GM12875 (cell line): Measurements from ENCODE around the gene NFE2.

ENCODE experiments used
- H3K4me3 ChIP-seq: one replicate; pipeline ENCODE4 v1.5.1; 2011; ENCODE audit warnings: low read depth, low read length, control low read depth
- TF ChIP-seq, protein P1 (sequence below): IDR thresholded peaks from 2 replicates; pipeline ENCODE4 v1.5.1; 2011; ENCODE audit warnings: low read depth, mild to moderate bottlenecking, control low read depth, inconsistent platforms, low read length, moderate library complexity, borderline replicate concordance; ENCODE audit not compliant: insufficient read depth

Gene NFE2

DNA sequence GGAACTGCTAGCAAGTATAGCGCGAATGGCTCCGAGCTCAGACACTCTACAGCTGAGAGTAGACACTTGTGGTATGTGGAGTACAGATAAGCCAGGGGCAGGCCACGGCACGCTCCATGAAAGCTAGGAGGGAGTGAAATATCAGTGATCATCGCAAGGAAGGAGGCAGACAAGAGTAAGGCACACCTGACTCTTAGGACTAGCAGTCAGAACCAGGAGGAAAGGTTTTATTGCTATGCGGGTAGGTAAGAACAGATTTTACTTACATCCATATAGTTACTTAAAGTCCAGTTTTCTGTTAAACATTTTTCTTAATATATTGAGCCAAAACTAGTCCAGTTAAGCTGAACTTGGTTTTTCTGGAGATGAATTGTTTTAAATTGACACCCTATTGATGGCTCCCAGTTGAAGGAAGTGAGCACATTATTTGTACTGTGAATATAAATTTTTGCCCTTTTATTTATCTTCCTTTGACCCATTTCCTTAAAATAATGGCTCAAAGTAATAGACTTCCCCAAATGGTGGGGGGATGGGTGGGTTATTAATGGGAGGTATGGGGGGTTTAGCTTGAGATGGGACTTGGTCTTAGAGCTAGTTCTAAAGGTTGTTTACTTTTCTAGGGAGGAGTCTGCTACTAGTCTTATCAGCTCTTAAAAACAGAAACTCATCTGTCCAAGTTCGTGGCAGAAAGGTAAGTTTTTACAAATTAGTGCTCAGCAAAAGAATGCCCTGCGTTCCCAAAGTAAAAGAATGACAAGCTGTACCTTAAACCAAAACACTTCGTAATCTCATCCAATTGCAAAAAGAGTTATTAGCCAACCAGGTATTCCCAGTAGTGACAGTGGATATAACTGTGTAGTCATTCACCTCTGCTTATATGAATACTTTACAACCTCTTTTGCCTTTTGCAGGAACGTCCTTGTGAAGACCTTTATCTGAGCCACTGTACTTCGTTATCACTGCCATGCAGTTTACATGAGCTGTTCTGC lies 14.5 kb downstream of the NFE2 start:
- H3K4me3 ChIP-seq: no peak overlapping the region

DNA sequence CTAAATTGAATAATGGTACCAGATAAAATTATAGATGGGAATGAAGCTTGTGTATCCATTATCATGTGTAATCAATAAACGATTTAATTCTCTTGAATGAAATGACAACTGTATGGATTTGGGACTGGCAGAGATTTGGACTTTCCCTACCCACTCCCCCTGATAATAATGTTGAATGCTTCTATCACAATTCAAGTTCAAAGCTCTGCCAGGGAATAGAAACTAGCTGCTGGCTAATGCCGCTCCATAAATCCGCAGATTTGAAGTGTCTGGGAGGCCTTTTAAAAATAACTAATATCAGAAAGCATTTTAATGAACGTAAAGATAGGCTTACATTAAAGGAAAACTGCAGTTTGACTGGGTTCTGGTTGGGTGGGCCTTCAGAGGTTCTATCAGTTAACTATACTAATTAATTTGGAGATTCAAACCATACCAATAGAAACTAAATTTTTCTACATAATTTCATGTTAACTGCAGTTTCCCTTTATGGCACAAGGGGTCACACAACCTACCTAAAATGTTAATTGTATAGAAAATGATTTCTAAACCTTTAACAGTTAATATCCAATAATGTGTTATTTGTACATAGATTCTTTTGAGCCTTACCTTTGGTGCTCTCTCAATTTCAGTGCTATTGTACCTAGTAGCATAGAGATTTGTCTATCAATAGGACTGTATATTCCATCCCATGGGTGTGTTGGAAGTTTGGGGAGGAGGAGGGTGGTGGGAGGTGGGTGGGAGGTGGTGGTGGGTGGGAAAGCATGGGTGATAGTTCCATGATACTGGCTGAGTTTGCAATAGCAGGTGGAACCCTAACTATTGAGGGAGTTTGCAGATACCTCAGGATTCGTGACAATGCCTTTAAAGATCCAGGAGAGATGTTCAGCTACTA lies 15.4 kb downstream of the NFE2 start:
- H3K4me3 ChIP-seq: no peak overlapping the region
- TF ChIP-seq, protein P1, sequence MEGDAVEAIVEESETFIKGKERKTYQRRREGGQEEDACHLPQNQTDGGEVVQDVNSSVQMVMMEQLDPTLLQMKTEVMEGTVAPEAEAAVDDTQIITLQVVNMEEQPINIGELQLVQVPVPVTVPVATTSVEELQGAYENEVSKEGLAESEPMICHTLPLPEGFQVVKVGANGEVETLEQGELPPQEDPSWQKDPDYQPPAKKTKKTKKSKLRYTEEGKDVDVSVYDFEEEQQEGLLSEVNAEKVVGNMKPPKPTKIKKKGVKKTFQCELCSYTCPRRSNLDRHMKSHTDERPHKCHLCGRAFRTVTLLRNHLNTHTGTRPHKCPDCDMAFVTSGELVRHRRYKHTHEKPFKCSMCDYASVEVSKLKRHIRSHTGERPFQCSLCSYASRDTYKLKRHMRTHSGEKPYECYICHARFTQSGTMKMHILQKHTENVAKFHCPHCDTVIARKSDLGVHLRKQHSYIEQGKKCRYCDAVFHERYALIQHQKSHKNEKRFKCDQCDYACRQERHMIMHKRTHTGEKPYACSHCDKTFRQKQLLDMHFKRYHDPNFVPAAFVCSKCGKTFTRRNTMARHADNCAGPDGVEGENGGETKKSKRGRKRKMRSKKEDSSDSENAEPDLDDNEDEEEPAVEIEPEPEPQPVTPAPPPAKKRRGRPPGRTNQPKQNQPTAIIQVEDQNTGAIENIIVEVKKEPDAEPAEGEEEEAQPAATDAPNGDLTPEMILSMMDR: no peak

More for the DNA sequence above, 14.5 kb downstream of the NFE2 start:
- TF ChIP-seq, protein P1: no peak

DNA sequence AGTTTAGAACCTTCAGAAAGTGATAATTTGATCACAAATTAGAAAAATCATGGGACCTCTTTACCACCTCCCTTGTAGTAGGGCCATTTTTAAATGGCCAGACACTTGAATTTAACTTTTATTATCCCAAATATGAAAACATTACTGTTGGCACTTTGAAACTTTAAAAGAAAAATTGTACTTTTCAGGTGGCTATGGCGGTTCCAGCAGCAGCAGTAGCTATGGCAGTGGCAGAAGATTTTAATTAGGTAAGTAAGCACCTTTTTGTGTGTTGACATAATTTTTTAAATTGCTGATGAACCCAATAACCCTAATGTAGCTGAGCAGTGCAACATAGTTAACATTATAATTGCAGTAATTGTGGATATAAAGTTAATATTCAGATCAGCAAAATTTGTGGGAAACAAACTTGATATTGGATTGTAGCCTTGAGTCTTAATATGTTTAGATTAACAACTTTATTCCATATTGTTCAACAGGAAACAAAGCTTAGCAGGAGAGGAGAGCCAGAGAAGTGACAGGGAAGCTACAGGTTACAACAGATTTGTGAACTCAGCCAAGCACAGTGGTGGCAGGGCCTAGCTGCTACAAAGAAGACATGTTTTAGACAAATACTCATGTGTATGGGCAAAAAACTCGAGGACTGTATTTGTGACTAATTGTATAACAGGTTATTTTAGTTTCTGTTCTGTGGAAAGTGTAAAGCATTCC lies 16.6 kb downstream of the NFE2 start:
- peak overlapping the region; percentile 7 for H3K4me3 ChIP-seq

DNA sequence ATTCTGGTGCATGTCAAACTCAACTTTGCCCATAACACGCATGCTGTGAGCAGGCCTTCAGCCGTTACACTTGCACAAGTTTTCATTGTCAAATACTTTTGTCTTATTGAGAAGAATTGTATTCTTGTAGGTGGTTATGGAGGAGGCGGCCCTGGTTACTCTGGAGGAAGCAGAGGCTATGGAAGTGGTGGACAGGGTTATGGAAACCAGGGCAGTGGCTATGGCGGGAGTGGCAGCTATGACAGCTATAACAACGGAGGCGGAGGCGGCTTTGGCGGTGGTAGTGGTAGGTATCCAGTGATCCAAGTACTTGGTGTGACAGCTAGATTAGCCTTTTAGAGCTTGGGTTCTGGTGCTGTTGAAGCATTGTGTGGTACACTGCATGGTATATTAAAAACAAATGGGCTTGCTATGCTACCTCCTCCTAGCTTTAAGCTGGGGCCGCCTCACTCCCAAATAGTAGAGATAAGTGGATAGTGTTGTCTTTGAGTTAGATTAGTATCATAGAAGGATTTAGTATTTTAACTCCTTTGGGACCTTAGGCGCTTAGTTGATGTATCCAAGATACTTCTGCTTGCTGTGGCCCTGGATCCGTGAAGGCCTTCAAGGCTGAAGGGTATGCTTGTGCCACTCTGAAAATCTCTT lies 17.7 kb downstream of the NFE2 start:
- H3K4me3 ChIP-seq: peak overlapping the region; percentile 40
- TF ChIP-seq, protein P1: no peak

DNA sequence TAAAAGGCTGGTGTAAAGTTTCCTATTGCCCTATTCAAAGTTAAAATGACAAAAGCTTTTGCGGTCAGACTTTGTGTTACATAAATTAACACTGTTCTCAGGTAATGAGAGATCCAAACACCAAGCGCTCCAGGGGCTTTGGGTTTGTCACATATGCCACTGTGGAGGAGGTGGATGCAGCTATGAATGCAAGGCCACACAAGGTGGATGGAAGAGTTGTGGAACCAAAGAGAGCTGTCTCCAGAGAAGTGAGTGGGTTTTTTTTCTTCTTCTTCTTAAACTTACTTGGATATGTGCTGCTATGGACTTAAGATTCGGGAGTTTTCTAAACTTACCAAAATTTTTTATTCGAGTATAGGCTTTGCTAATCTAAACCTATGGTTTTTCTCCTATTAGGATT lies 19.1 kb downstream of the NFE2 start:
- peak overlapping the region; percentile 83 for H3K4me3 ChIP-seq

DNA sequence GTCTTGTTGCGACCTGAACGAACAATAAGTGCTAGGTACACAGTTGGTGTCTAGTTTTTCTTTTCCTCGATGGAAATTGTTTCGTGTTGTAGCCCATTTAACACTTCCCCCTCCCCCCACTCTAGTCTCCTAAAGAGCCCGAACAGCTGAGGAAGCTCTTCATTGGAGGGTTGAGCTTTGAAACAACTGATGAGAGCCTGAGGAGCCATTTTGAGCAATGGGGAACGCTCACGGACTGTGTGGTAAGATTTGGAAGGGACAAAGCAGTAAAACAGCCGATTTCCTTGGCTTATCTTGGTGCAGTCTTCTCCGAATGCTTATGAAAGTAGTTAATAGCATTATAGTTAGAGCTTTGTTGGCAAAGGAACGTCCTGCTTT lies 19.6 kb downstream of the NFE2 start:
- H3K4me3 ChIP-seq: peak overlapping the region; percentile 83

DNA sequence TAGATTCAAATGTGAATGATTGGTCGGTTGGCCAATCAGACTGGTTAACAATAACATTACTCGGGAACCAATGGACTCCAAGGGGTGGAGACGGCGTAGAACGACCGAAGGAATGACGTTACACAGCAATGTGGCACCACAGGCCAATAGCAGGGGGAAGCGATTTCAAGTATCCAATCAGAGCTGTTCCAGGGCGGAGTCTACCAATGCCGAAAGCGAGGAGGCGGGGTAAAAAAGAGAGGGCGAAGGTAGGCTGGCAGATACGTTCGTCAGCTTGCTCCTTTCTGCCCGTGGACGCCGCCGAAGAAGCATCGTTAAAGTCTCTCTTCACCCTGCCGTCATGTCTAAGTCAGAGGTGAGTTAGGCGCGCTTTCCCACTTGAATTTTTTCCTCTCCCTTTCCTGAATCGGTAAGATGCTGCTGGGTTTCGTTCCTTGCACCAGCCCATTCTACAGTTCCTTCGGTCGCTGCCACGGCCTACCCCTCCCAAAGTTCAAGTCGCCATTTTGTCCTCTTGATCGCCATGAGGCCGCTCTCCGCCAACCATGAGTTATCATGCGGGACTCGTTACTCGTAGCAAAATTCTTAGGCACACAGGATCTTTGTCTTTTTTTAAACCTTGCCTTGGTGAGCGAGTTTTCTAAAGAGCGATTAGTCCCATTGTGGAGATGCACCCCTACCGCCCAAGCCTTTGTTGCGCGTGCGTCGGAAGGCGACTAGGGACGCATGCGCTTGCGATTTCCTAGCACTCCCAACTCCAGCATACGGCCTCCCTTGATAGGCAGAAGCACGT lies 20.2 kb downstream of the NFE2 start, which contains the start of gene HNRNPA1:
Gene HNRNPA1, plus strand, starts transcription at position 259 of the 793 bp plus-strand sequence. Its CDS starts 82 bp downstream, at position 341.
- peak within 1 kb of the TSS; percentile 83 for H3K4me3 ChIP-seq
- TF ChIP-seq, protein P1: no peak
